SJCRH30 (cell line): ENCODE measurements around the gene SLIT1. TPM values are rescaled to one million over a fixed set of nuclear protein-coding genes. Genes with fewer than 3 reads are reported as not detected.

Experiments used
- DNase-seq, 2 experiments: peaks; one replicate each; pipeline ENCODE4 v3.0.0-alpha.2; 2015 to 2020
- H3K27ac ChIP-seq: fragments of 250-450 bp; sonication (Bioruptor Pico); 2 replicates; pipeline ENCODE4 v1.5.1; 2020; ENCODE audit warnings: mild to moderate bottlenecking, moderate library complexity
- H3K27me3 ChIP-seq: fragments of 250-450 bp; sonication (Bioruptor Pico); 2 replicates; pipeline ENCODE4 v1.5.1; 2020; ENCODE audit warnings: mild to moderate bottlenecking, moderate library complexity
- H3K36me3 ChIP-seq: fragments of 250-450 bp; sonication (Bioruptor Pico); 2 replicates; pipeline ENCODE4 v1.5.1; 2020; ENCODE audit warnings: mild to moderate bottlenecking, moderate library complexity
- H3K4me1 ChIP-seq: fragments of 250-450 bp; sonication (Bioruptor Pico); 2 replicates; pipeline ENCODE4 v1.5.1; 2020; ENCODE audit warnings: mild to moderate bottlenecking, moderate library complexity
- H3K4me3 ChIP-seq: fragments of 250-450 bp; sonication (Bioruptor Pico); 2 replicates; pipeline ENCODE4 v1.5.1; 2020; ENCODE audit warnings: mild to moderate bottlenecking, moderate library complexity
- H3K9me3 ChIP-seq: fragments of 250-450 bp; sonication (Bioruptor Pico); replicated peaks from 2 replicates; pipeline ENCODE4 v1.5.1; 2020; ENCODE audit warnings: mild to moderate bottlenecking, moderate library complexity
- total RNA-seq: library from RNA; depleted of rRNA; stranded (reverse); fragments of >200 nt; shearing (Covaris generic); gene quantifications from 2 replicates; pipeline ENCODE4 v1.2.3, GENCODE V29; 2014; rRNA removed

SLIT1 gene
- total RNA-seq, 1 experiment from 2014 or later = 0.04 TPM

DNA sequence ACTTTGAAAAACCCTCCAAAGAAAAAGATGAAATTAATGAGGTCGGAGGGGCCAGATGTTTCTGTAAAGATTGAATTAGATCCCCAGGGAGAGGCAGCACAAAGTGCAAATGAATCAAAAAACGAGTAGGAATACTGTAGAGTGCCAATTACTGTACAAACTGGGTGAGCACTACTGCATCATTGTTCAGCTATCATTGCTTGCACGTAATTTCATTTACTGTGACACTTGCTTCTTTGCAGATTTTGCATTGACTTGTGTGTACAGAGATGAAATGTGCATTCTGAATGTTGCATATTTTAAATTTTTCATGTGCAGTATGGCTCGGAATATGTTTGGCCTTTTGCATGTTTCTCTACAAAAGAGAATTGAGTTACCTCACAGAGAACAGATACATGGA, 230.0 kb downstream of the SLIT1 start:
- Histone ChIP-seq H3K9me3 (no peaks in the 10 kb centered on the region), H3K36me3 (no peaks in the 10 kb centered on the region; the same call in 1 of the 2 replicates), H3K4me1 (no peaks in the 10 kb centered on the region), H3K27ac (no peak overlapping the region), H3K27me3 (no peaks in the 10 kb centered on the region), H3K4me3 (no peak overlapping the region)
- no peak for DNase-seq

DNA sequence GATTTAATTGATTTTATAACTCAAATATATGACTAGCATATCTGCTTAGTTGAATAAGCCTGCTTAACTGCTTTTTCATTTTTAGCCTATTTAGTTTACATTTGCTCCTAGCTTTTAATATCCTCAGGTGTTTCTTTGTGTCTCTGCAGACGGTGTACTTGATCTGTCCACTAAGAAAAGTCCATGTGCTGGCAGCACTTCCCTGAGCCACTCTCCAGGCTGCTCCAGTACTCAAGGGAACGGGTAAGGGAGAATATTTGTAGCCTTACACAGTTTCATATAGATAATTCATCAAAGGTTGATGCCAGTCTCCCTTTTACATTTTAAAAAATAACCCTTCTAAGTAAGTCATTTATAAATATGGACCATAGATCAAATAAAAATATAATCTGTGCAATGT, 233.8 kb downstream of the SLIT1 start:
- H3K27me3 ChIP-seq = no peaks in the 10 kb centered on the region
- DNase-seq = no peak
- no peaks in the 10 kb centered on the region for H3K4me1 ChIP-seq
- H3K4me3 ChIP-seq = no peak overlapping the region
- H3K9me3 ChIP-seq = no peaks in the 10 kb centered on the region
- H3K36me3 ChIP-seq = no peaks in the 10 kb centered on the region; the same call in 1 of the 2 replicates
- H3K27ac ChIP-seq = no peak overlapping the region

- Histone ChIP-seq H3K4me3 (no peak overlapping the region), H3K36me3 (no peaks in the 10 kb centered on the region), H3K4me1 (no peaks in the 10 kb centered on the region), H3K9me3 (no peaks in the 10 kb centered on the region), H3K27ac (no peak overlapping the region), H3K27me3 (no peaks in the 10 kb centered on the region)
- no peak for DNase-seq
Observed at GRCh38 chr10:96949039-96949683, 236.6 kb downstream of the SLIT1 start.

Other genes with a start within 250 kb of the SLIT1 start
- gene ARHGAP19, start 106.7 kb upstream of the SLIT1 start, total RNA-seq = 29.2 and 32.3 TPM in 2 replicates
- 2.1 and 2.7 TPM in 2 replicates for gene FRAT1, start 133.3 kb upstream of the SLIT1 start, total RNA-seq
- 17.8 and 21.6 TPM in 2 replicates for gene FRAT2, start 148.8 kb upstream of the SLIT1 start, total RNA-seq
- gene RRP12, start 215.4 kb upstream of the SLIT1 start, total RNA-seq = 24.2 and 26.8 TPM in 2 replicates
- gene PGAM1, start 240.2 kb upstream of the SLIT1 start, total RNA-seq = 515 and 519 TPM in 2 replicates